Measurements from ENCODE around the gene DCAF6.

GRCh38 chr1:168053681-168054080 is 117.2 kb downstream of the DCAF6 start:
- TF ChIP-seq, protein P1, sequence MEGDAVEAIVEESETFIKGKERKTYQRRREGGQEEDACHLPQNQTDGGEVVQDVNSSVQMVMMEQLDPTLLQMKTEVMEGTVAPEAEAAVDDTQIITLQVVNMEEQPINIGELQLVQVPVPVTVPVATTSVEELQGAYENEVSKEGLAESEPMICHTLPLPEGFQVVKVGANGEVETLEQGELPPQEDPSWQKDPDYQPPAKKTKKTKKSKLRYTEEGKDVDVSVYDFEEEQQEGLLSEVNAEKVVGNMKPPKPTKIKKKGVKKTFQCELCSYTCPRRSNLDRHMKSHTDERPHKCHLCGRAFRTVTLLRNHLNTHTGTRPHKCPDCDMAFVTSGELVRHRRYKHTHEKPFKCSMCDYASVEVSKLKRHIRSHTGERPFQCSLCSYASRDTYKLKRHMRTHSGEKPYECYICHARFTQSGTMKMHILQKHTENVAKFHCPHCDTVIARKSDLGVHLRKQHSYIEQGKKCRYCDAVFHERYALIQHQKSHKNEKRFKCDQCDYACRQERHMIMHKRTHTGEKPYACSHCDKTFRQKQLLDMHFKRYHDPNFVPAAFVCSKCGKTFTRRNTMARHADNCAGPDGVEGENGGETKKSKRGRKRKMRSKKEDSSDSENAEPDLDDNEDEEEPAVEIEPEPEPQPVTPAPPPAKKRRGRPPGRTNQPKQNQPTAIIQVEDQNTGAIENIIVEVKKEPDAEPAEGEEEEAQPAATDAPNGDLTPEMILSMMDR (IDR thresholded peaks at IDR 0.05; ENCODE audit: low read depth, low read length), result no peak
- no peak for TF ChIP-seq EZH2phosphoT487 (IDR thresholded peaks at IDR 0.05; ENCODE audit: low read depth)
